ENCODE results near the gene SEC14L2. TPM values are rescaled to one million over a fixed set of nuclear protein-coding genes. Genes with fewer than 3 reads are reported as not detected.

SEC14L2 gene
- total RNA-seq, 1 donor from 2014 or later: 10.8 TPM

DNA sequence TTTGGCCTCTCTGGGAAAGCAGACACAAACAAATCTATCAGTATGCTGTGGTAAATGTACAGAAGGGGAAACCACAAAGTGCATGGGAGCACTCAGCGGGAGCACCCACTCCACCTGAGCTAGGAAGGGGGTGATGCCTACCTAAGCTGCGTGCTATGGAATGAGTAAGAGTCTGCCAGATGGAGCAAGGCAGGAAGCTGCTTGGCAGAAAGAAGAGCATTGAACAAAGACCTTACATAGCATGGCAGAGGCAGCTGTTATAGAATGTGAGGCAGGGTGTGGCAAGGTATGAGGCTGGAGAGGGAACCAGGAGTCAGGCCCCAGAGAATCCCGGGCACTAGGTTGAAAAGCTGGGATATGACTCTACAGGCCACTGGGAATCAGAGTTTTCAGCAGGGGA lies 15.0 kb downstream of the SEC14L2 start:
- DNase-seq (ENCODE audit: low read depth, low spot score): no peak
- H3K9me3 Mint-ChIP-seq: no peaks in the 10 kb centered on the region
- no peaks in the 10 kb centered on the region for H3K36me3 Mint-ChIP-seq (ENCODE audit: low read depth)
- no peak overlapping the region for H3K4me3 Mint-ChIP-seq
- no peaks in the 10 kb centered on the region for H3K4me1 Mint-ChIP-seq
- H3K27me3 Mint-ChIP-seq (ENCODE audit: low read depth): no peaks in the 10 kb centered on the region
- H3K27ac Mint-ChIP-seq (ENCODE audit: unreplicated experiment): no peak overlapping the region
- TF ChIP-seq, protein P1, sequence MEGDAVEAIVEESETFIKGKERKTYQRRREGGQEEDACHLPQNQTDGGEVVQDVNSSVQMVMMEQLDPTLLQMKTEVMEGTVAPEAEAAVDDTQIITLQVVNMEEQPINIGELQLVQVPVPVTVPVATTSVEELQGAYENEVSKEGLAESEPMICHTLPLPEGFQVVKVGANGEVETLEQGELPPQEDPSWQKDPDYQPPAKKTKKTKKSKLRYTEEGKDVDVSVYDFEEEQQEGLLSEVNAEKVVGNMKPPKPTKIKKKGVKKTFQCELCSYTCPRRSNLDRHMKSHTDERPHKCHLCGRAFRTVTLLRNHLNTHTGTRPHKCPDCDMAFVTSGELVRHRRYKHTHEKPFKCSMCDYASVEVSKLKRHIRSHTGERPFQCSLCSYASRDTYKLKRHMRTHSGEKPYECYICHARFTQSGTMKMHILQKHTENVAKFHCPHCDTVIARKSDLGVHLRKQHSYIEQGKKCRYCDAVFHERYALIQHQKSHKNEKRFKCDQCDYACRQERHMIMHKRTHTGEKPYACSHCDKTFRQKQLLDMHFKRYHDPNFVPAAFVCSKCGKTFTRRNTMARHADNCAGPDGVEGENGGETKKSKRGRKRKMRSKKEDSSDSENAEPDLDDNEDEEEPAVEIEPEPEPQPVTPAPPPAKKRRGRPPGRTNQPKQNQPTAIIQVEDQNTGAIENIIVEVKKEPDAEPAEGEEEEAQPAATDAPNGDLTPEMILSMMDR (conservative IDR thresholded peaks at IDR 0.05): no peak

DNA sequence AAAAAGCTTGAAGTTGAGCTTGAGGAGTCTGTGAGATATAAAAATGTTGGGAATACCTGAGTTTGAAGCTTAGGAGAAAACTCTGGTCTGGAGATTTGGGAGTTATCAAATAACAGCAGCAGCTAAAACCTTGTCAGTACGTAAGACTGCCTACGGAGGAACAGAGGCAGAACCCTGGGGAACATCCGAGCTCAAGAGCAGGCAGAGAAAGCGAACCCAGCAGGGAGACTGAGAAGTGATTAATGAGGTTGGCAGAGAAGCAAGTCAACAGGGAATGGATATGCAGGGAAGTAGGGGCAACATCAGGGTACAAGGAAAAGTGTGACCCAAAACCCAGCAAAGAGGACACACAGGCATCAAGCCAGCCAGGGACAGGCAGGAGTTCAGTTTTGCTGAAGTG lies 16.2 kb downstream of the SEC14L2 start:
- Mint-ChIP-seq H3K27ac (ENCODE audit: unreplicated experiment) (no peak overlapping the region), H3K9me3 (no peaks in the 10 kb centered on the region), H3K4me1 (no peaks in the 10 kb centered on the region), H3K4me3 (no peak overlapping the region), H3K27me3 (ENCODE audit: low read depth) (no peaks in the 10 kb centered on the region), H3K36me3 (ENCODE audit: low read depth) (no peaks in the 10 kb centered on the region)
- TF ChIP-seq, protein P1 (conservative IDR thresholded peaks at IDR 0.05): no peak
- DNase-seq (ENCODE audit: low read depth, low spot score): no peak

DNA sequence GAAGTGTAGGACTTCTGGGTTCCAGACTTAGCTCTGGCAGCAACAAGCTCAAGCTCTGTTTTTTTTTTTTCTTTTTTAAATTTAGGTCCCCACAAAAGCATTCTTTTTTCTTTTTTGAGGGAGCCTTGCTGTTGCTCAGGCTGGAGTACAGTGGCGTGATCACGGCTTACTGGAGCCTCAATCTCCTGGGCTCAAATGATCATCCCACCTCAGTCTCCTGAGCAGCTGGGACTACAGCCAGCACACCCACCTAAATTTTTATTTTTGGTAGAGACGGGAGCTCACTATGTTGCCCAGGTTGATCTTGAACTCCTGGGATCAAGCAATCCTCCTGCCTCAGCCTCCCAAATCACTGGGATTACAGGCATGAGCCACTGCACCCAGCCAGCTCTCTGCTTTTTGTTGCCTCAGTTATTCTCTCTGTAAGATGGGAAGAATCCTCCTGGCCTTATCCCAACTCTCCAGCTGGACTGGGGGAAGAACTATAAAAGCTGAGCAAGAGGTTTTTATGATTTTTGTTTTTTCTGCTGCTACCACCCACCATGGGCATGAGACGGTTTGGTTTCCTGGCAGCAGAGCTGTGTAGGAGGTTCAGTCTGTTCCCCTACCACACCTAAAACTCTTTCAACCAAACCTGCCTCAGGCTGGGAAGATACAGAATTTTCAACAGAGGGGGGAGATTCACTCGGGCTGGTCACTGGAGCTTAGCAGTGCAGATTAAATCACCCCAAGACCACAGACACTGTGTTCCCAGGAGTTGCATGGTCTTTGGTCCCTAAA lies 17.1 kb downstream of the SEC14L2 start:
- DNase-seq (ENCODE audit: low read depth, low spot score): no peak
- no peaks in the 10 kb centered on the region for H3K4me1 Mint-ChIP-seq
- no peaks in the 10 kb centered on the region for H3K36me3 Mint-ChIP-seq (ENCODE audit: low read depth)
- H3K27me3 Mint-ChIP-seq (ENCODE audit: low read depth): no peaks in the 10 kb centered on the region
- no peak overlapping the region for H3K4me3 Mint-ChIP-seq
- no peak overlapping the region for H3K27ac Mint-ChIP-seq (ENCODE audit: unreplicated experiment)
- TF ChIP-seq, protein P1 (conservative IDR thresholded peaks at IDR 0.05): no peak
- no peaks in the 10 kb centered on the region for H3K9me3 Mint-ChIP-seq

DNA sequence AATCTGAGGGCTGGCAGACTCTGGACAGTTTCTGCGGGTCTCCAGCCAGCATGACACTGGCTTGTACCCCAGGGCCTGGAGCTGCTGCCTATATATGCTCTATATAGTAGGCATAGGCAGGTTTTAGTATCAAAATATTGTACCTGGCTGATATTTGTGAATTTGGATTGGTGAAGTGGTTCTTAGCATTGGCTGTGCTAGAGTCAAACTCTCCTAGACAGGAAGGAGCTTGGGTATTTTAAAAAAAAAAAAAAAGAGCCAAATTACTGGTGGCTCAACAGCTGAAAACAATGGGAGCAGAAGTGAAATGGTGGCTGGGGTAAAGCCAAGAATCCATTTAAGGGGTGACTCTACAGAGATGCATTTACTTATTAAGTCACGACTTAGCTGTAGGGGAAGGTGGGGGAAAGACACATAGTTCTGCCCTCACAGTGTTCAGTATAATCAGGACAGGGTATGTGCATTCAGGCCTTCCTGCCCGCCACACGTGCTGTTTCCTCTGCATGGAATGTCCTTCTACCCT lies 17.8 kb downstream of the SEC14L2 start:
- TF ChIP-seq, protein P1 (conservative IDR thresholded peaks at IDR 0.05): no peak
- H3K4me1 Mint-ChIP-seq: no peaks in the 10 kb centered on the region
- no peaks in the 10 kb centered on the region for H3K9me3 Mint-ChIP-seq
- no peak overlapping the region for H3K27ac Mint-ChIP-seq (ENCODE audit: unreplicated experiment)
- H3K27me3 Mint-ChIP-seq (ENCODE audit: low read depth): no peaks in the 10 kb centered on the region
- H3K36me3 Mint-ChIP-seq (ENCODE audit: low read depth): no peaks in the 10 kb centered on the region
- DNase-seq (ENCODE audit: low read depth, low spot score): no peak
- no peak overlapping the region for H3K4me3 Mint-ChIP-seq

DNA sequence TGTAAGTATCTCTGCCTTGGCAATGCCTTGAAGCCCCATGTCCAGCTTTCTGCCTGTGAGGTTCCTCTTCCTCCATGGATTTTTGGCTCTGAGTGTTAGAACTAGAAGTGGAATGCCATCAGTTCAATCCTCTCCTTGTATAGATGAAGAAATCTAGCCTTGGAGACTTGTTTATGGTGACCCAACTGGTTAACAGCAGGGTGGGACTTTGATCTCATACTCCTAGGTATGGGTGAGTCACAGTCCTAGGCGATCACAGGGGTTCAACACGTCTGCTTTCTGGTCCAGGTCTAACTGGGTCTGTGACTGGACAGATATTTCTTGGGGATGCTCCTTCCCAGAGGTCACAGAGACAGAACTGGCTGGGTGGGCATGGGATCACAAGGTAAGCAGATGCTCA lies 19.6 kb downstream of the SEC14L2 start:
- no peaks in the 10 kb centered on the region for H3K36me3 Mint-ChIP-seq (ENCODE audit: low read depth)
- H3K4me3 Mint-ChIP-seq: no peak overlapping the region
- H3K27me3 Mint-ChIP-seq (ENCODE audit: low read depth): no peaks in the 10 kb centered on the region
- DNase-seq (ENCODE audit: low read depth, low spot score): no peak
- peaks cover 9% of the 10 kb centered on the region for H3K4me1 Mint-ChIP-seq
- H3K9me3 Mint-ChIP-seq: no peaks in the 10 kb centered on the region
- TF ChIP-seq, protein P1 (conservative IDR thresholded peaks at IDR 0.05): no peak
- no peak overlapping the region for H3K27ac Mint-ChIP-seq (ENCODE audit: unreplicated experiment)
